OCI-LY1 (cell line): ENCODE data around the gene CPA3.

Source experiments
- EZH2 ChIP-seq: fragments of 200-600 bp; sonication (generic), shearing (Covaris generic); IDR thresholded peaks from 2 replicates; pipeline ENCODE4 v1.8.0; 2017; ENCODE audit warnings: borderline replicate concordance, mixed run types, mild to moderate bottlenecking, antibody characterized with exemption, low read length, moderate library complexity, mixed read lengths
- TF ChIP-seq, protein P1 (sequence below): fragments of 200-600 bp; sonication (generic), shearing (Covaris generic); IDR thresholded peaks from 2 replicates; pipeline ENCODE4 v1.5.1; 2017; ENCODE audit warnings: mild to moderate bottlenecking, antibody characterized with exemption, low read length, moderate library complexity, mixed read lengths

- TF ChIP-seq, protein P1, sequence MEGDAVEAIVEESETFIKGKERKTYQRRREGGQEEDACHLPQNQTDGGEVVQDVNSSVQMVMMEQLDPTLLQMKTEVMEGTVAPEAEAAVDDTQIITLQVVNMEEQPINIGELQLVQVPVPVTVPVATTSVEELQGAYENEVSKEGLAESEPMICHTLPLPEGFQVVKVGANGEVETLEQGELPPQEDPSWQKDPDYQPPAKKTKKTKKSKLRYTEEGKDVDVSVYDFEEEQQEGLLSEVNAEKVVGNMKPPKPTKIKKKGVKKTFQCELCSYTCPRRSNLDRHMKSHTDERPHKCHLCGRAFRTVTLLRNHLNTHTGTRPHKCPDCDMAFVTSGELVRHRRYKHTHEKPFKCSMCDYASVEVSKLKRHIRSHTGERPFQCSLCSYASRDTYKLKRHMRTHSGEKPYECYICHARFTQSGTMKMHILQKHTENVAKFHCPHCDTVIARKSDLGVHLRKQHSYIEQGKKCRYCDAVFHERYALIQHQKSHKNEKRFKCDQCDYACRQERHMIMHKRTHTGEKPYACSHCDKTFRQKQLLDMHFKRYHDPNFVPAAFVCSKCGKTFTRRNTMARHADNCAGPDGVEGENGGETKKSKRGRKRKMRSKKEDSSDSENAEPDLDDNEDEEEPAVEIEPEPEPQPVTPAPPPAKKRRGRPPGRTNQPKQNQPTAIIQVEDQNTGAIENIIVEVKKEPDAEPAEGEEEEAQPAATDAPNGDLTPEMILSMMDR: no peak
- TF ChIP-seq EZH2: no peak
These were observed at the start of gene CPA3 for GRCh38 chr3:148865049-148865448.
